HCT116 (cell line): ENCODE data around the gene CAMTA2.

Experiments
- EZH2 ChIP-seq: fragments of 200-600 bp; sonication (generic); IDR thresholded peaks from 2 replicates; pipeline ENCODE4 v1.6.1; 2017; ENCODE audit warnings: antibody characterized with exemption, mixed run types
- FOSL1 ChIP-seq: IDR thresholded peaks from 2 replicates; pipeline ENCODE4 v1.6.1; 2012; ENCODE audit warnings: low read depth
- POLR2A ChIP-seq: IDR thresholded peaks from 2 replicates; pipeline ENCODE4 v1.7.0; 2011; ENCODE audit warnings: borderline replicate concordance; ENCODE audit not compliant: insufficient read depth, insufficient read length; ENCODE audit errors: extremely low read depth
- POLR2AphosphoS5 ChIP-seq: IDR thresholded peaks from 2 replicates; pipeline ENCODE4 v1.6.1; 2011; ENCODE audit warnings: mild to moderate bottlenecking, low read depth, low read length, moderate library complexity
- RAD21 ChIP-seq: IDR thresholded peaks from 2 replicates; pipeline ENCODE4 v1.6.1; 2012; ENCODE audit warnings: low read depth, mild to moderate bottlenecking
- SRF ChIP-seq: IDR thresholded peaks from 2 replicates; pipeline ENCODE4 v1.6.1; 2012; ENCODE audit warnings: low read depth
- ZNF274 ChIP-seq: fragments of 200-500 bp; sonication (Bioruptor generic); IDR thresholded peaks from 2 replicates; pipeline ENCODE4 v1.6.1; 2014; ENCODE audit warnings: mild to moderate bottlenecking, low read depth, low read length, inconsistent platforms
- TF ChIP-seq, protein P1 (sequence below), 3 experiments: fragments of 200-600 bp in 1 of 3; sonication (generic) in 1 of 3; IDR thresholded peaks in 2 of 3; conservative IDR thresholded peaks in 1 of 3; 2 replicates each; pipeline ENCODE4 v1.5.1; 2012 to 2017; ENCODE audit warnings: low read depth in 2 of 3, low read length in 2 of 3, antibody characterized with exemption in 1 of 3, borderline replicate concordance in 1 of 3, control low read depth in 1 of 3, mild to moderate bottlenecking in 1 of 3, mixed read lengths in 1 of 3, mixed run types in 1 of 3, moderate library complexity in 1 of 3; ENCODE audit not compliant: insufficient read depth in 1 of 3

DNA sequence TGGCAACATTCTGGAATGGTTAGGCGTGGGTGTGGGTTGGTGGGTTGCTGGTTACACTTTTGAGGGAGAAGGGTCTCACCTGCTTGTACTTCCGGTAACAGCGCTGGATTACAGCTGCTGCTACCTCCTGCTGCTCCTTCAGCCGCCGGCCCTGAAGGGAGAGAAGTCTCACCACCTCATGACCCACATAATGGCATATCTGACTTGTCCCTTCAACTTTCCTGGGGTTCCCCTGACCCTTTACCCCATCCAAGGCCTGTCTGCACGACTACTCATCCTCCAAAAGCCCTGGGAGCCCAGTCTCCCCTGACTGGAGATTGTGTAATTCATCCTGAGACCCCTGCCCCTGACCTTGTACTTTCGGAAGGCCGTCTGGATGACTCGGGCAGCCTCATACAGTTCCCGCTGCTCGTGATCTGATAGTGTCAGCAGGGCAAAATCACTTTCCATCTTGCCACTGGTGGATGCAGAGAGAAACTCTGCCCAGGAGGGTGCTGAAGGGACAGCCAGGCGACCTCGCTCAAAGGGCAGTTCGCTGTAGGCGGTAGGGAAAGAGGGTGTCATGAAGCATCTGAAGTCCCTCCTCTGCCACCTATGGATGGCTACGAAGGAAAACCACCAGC lies 17.8 kb downstream of the CAMTA2 start:
- TF ChIP-seq ZNF274 (no peak), EZH2 (no peak), RAD21 (no peak), POLR2A (no peak), POLR2AphosphoS5 (no peak), SRF (no peak), FOSL1 (no peak)
- TF ChIP-seq, protein P1, sequence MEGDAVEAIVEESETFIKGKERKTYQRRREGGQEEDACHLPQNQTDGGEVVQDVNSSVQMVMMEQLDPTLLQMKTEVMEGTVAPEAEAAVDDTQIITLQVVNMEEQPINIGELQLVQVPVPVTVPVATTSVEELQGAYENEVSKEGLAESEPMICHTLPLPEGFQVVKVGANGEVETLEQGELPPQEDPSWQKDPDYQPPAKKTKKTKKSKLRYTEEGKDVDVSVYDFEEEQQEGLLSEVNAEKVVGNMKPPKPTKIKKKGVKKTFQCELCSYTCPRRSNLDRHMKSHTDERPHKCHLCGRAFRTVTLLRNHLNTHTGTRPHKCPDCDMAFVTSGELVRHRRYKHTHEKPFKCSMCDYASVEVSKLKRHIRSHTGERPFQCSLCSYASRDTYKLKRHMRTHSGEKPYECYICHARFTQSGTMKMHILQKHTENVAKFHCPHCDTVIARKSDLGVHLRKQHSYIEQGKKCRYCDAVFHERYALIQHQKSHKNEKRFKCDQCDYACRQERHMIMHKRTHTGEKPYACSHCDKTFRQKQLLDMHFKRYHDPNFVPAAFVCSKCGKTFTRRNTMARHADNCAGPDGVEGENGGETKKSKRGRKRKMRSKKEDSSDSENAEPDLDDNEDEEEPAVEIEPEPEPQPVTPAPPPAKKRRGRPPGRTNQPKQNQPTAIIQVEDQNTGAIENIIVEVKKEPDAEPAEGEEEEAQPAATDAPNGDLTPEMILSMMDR (IDR thresholded peaks at IDR 0.05 in 2 of 3, conservative IDR thresholded peaks at IDR 0.05 in 1 of 3; ENCODE audit: borderline replicate concordance in 1 of 3, insufficient read depth in 1 of 3, low read depth in 2 of 3, low read length in 2 of 3) = no peak
